GM18870 (cell line): ENCODE measurements around the gene HMBS.
"Not testable (repeated sequence)": the region's sequence is repeated elsewhere in the genome, so short reads cannot be mapped to it uniquely, and the experiment has no call there.

Source experiments
- ATAC-seq: cut with Tn5 transposase; IDR thresholded peaks from one replicate; pipeline ENCODE4 v1.9.1; 2021; ENCODE audit warnings: moderate library complexity; ENCODE audit not compliant: unreplicated experiment

The HMBS gene

GRCh38 chr11:119100994-119101758 is 16.5 kb downstream of the HMBS start:
- ATAC-seq = no peak

GRCh38 chr11:119101759-119102423 is 17.2 kb downstream of the HMBS start, which contains the start of gene DPAGT1:
Gene DPAGT1 (minus strand): TSS chr11:119101853. CDS start chr11:119101655, 198 bp downstream.
- ATAC-seq = peak; percentile 76

- not testable (repeated sequence) for ATAC-seq
Measured at GRCh38 chr11:119103161-119103664, 18.5 kb downstream of the HMBS start.

- ATAC-seq = no peak
Measured at GRCh38 chr11:119103793-119104192, 19.1 kb downstream of the HMBS start.

- no peak for ATAC-seq
Measured at GRCh38 chr11:119106564-119107537, 22.2 kb downstream of the HMBS start, which contains the start of gene C2CD2L. Gene C2CD2L (plus strand): TSS chr11:119107344. CDS start chr11:119107742, 398 bp downstream.

GRCh38 chr11:119107538-119108145 is 23.0 kb downstream of the HMBS start:
- ATAC-seq = no peak

DNA sequence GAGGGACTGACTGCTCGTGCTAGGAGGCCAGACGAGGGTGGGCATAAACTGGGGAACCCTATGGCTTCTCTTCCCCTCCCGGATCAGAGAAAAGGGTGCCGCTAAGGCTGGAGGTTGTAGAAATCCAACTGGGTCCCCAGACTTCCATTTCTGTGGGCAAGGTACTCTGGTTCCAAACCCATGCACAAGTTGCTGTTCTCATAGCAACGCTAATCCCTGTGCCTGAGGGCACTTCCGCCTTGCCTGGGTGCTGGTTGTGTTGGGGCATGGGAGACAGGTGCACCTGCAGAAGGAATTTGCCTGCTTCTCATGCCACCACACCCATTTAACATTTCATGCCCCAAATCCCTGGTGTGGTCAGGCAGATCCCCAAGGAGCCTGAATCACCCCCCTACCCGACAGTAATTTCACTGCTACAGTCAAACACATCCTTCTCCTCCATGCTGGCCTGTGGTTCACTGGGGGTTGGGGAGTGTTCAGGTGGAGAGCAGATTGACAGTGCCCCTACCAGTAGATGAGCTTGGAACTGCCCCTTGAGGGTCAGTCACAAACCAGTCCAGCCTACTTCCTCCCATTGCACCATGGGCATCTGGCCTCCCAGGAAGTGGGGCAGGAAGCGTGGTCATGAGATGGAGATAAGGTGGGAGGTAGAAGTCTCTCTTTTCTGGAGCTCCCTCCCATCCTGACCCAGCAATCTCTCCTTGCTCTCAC is 23.6 kb downstream of the HMBS start:
- ATAC-seq = no peak

DNA sequence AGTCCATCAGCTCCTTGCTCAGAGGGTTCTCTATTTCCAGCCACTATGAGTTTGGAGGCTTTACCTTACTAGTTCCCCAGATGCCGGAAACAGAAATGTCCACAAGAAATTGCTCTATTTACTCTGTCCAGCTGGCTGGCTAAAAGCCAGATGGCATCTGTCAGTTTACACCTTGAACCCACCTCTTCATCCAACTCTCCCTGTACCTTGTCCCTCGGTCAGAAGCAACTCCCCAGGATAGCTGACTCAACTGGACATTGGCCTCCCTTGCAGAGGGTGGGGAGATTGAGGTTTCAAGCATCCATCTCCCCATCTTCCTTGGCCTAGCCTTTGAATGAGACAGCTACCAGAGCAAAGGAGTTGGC is 24.2 kb downstream of the HMBS start:
- no peak for ATAC-seq

GRCh38 chr11:119109843-119110242 is 25.2 kb downstream of the HMBS start:
- ATAC-seq = no peak

DNA sequence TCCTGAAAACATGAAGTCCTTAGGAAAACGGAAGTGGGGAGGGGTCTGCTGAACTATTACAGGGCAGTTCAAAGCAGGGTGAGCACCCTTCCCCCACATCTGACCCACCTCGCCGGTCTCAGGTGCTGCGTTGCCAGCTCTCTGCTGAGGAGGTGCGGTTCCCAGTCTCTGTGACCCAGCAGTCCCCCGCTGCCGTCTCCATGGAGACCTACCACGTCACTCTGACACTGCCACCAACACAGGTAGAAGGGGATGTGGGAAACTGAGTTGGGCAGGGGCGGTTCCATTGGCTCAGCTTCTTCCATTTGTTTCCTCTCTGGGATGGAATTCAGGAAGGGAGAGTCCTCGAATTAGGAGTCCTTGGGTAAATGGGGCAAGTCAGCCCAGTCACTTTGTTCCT is 25.8 kb downstream of the HMBS start:
- no peak for ATAC-seq

- ATAC-seq = no peak
Measured at GRCh38 chr11:119111361-119111925, 26.8 kb downstream of the HMBS start.

GRCh38 chr11:119112314-119113020 is 27.8 kb downstream of the HMBS start:
- no peak for ATAC-seq

GRCh38 chr11:119113716-119114115 is 29.0 kb downstream of the HMBS start:
- ATAC-seq = no peak

GRCh38 chr11:119114351-119114750 is 29.7 kb downstream of the HMBS start:
- no peak for ATAC-seq

- no peak for ATAC-seq
Measured at GRCh38 chr11:119115484-119116234, 31.0 kb downstream of the HMBS start.

DNA sequence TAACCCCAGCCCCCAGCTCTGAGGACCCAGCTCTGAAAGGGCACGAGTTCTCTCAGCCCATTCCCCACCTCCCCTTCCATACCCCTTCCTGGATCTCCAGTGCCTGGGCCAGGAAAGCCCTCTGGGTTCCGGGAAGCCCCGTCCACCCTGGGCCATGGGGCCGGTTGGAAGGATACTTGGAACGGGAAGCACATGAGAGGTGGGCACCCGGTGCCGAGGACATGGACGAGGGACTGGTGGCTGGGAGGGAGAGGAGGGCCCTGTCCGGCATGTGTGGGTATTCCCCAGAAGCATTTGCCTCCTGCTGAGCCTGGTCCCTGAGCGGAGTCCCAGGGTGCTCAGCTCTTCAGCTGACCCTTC is 31.5 kb downstream of the HMBS start:
- ATAC-seq = no peak

GRCh38 chr11:119116601-119117000 is 31.9 kb downstream of the HMBS start:
- ATAC-seq = no peak

GRCh38 chr11:119117004-119117706 is 32.5 kb downstream of the HMBS start:
- no peak for ATAC-seq
